SJSA1 (cell line): ENCODE results near the gene KCNC1. TPM values are rescaled to one million over a fixed set of nuclear protein-coding genes. Genes with fewer than 3 reads are reported as not detected.

ENCODE experiments used
- DNase-seq, 2 experiments: peaks; one replicate each; pipeline ENCODE4 v3.0.0-alpha.2; 2015 to 2020; ENCODE audit warnings: low spot score in 2 of 2, low read depth in 1 of 2
- H3K27ac ChIP-seq: fragments of 250-450 bp; sonication (Bioruptor Pico); 2 replicates; pipeline ENCODE4 v1.5.1; 2020; ENCODE audit warnings: mild to moderate bottlenecking, moderate library complexity
- H3K27me3 ChIP-seq: fragments of 250-450 bp; sonication (Bioruptor Pico); replicated peaks from 2 replicates; pipeline ENCODE4 v1.5.1; 2020; ENCODE audit warnings: mild to moderate bottlenecking, moderate library complexity
- H3K36me3 ChIP-seq: fragments of 250-450 bp; sonication (Bioruptor Pico); 2 replicates; pipeline ENCODE4 v1.5.1; 2020; ENCODE audit warnings: mild to moderate bottlenecking
- H3K4me1 ChIP-seq: fragments of 250-450 bp; sonication (Bioruptor Pico); replicated peaks from 2 replicates; pipeline ENCODE4 v1.6.1; 2021; ENCODE audit warnings: mild to moderate bottlenecking
- H3K4me3 ChIP-seq: fragments of 250-450 bp; sonication (Bioruptor Pico); 2 replicates; pipeline ENCODE4 v1.5.1; 2020; ENCODE audit warnings: mild to moderate bottlenecking
- H3K9me3 ChIP-seq: fragments of 250-450 bp; sonication (Bioruptor Pico); replicated peaks from 2 replicates; pipeline ENCODE4 v1.5.1; 2020; ENCODE audit warnings: mild to moderate bottlenecking
- total RNA-seq: library from RNA; depleted of rRNA; stranded (reverse); fragments of >200 nt; shearing (Covaris generic); gene quantifications from 2 replicates; pipeline ENCODE4 v1.2.3, GENCODE V29; 2014

KCNC1 gene
- total RNA-seq, 1 experiment from 2014 or later, result not detected

DNA sequence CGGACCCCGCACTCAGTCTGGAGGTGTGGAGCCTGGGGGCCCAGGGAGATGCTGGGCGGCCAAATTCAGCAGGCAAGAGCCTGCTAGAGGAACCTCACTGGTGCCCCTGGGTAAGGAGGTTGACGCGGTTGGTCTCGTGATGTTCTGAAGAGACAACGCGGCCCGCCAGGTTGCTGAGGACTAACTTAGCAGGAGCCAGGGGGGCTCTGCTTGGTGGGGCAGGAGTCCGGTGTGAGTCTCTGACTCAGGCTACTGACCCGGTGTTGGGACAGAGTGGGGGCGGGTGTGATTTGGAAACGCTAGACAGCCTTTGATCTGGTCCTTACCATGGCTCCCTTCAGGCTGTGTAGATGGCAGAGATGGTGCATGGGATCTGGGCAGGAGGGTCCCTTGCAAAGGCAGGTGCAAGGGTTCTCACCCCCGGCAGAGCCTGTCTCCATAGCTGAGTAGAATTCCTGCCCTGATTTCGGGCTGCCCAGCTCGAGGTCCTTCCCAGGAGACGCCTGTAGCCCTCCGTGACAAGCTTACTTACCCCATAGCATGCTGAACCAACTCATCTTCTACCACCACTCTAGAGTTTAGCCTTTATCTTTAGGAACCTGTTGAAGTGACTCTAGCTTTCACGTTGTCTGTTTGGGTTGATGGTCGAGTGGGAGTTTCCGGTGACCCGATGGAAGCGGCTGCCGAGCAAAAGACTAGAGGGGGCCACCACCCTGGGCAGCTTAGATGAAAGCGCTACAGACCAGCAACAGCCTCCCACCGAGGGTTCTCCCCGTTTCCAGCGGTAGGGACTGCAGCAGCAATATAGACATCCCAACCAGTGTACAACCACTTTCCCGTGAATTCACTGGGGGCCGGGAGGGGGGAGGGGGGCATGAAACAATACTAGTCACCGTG lies 38.4 kb downstream of the KCNC1 start:
- no peaks in the 10 kb centered on the region for H3K36me3 ChIP-seq
- no peak overlapping the region for H3K27ac ChIP-seq
- no peak for DNase-seq
- no peak overlapping the region for H3K4me3 ChIP-seq
- peaks cover 22% of the 10 kb centered on the region; the same call in 1 of the 2 replicates for H3K27me3 ChIP-seq
- no peaks in the 10 kb centered on the region for H3K9me3 ChIP-seq
- H3K4me1 ChIP-seq, result no peaks in the 10 kb centered on the region

DNA sequence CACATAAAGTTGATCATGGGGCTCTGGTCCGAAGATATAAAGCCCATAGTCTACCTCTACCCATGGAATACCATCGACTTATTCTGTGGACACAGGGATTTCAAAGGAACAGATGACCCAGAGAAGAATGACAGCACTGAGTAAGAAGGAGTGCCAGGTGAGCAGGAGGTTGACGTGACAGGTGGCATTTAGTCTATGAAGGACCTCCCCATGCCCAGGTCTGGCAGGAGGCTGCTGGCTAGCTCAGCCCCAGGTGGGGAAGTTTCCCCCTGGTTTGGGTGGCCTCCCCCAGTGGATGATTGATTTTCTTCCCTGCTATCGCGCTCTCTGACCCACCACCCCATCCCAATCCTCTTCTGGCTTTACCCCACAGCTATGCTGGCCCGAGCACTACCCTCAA lies 39.1 kb downstream of the KCNC1 start:
- Histone ChIP-seq H3K27ac (no peak overlapping the region), H3K4me3 (no peak overlapping the region), H3K9me3 (no peaks in the 10 kb centered on the region), H3K27me3 (peaks cover 22% of the 10 kb centered on the region; the same call in 1 of the 2 replicates), H3K36me3 (no peaks in the 10 kb centered on the region), H3K4me1 (no peaks in the 10 kb centered on the region)
- no peak for DNase-seq

DNA sequence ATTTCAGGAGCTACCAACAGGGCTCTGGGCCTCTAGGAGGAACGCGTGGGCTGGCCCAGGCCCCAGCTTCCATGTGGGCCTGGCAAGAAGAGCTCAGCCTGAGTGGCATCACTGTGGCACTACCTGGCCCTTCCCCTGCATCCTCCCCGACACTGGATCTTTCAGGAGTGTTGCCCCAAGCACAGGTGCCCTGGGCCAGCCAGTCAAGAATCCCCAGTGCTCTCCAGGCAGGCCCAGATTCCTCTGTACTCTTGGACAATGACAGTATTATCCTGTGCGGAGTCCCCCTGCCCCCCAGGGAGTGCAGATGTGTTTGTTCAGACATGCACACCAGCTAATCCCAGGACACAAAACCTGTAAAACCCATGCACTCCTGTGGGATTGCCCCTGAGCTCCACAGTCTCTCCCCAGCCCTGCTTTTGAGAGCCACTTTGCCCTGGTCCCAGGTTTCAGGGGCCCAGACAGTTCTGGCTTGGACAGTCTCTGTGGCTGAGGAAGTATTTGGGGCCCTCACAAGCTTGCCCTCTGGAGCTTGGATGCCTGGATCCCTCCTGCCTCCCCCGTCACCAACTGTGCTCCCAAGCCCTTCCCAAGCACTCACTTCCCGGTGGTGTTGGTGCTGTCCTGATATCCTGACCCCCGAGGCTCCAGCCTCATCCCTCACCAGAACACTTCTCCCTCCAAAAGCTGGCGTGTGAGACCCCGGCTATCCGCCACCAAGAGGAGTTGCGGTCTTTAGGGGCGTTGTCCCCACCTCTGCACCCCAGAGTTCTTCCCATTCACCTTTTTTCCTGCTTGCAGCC lies 39.9 kb downstream of the KCNC1 start:
- DNase-seq, result no peak
- no peaks in the 10 kb centered on the region for H3K36me3 ChIP-seq
- no peak overlapping the region for H3K4me3 ChIP-seq
- H3K4me1 ChIP-seq, result no peaks in the 10 kb centered on the region
- H3K9me3 ChIP-seq, result no peaks in the 10 kb centered on the region
- peaks cover 22% of the 10 kb centered on the region; the same call in 1 of the 2 replicates for H3K27me3 ChIP-seq
- H3K27ac ChIP-seq, result no peak overlapping the region

DNA sequence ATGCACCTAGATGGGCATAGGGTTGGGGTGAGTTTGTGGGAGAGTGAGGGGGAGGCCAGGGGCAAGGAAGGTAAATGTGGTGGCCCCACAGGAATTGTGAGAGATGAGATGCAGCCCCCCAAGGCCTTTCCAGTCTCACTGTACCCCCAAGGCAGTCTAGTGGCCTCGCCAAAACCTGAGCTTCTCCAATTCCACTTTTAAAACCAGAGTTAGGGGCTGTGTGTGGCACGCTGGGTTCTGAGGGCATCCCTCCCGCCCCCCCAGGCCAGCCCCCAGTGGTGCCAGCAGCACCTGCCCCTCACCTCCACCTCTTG lies 40.4 kb downstream of the KCNC1 start:
- no peaks in the 10 kb centered on the region for H3K9me3 ChIP-seq
- H3K36me3 ChIP-seq, result no peaks in the 10 kb centered on the region
- peaks cover 22% of the 10 kb centered on the region; the same call in 1 of the 2 replicates for H3K27me3 ChIP-seq
- no peak for DNase-seq
- no peak overlapping the region for H3K4me3 ChIP-seq
- H3K4me1 ChIP-seq, result no peaks in the 10 kb centered on the region
- no peak overlapping the region for H3K27ac ChIP-seq

DNA sequence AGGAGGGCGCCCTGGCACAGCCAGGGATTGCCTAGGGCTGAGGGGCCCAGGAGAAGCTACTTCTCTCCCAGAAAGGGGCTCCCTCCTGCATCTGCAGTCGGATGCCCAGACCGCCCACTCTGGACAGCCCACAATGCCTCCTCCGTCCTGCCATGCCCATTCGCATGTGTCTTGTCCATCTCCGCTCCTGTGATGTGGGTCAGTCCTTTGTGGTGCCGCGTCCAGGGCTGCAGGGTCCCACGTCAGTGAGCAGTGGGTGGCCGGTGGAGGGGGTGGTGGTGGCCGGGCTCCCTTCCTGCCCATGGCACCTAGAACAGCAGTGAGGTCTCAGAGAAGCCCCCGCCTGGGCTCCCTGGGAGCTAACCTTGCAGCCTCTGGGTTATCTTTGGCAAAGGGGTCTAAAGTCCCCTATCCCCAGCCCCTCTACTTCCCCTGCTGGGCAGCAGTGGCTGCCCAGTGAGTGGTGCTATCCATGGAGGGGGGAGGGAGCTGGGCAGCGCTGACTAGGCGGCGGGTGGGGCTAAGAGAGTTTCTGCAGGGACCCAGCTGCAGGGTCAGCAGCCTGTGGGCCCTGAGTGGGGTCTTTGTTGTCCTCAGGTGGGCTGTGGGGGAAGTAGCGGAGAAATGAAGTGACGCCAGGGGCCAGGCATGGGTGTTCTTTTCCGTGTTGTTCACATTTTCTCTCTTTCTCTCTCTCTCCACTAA lies 41.1 kb downstream of the KCNC1 start:
- Histone ChIP-seq H3K4me1 (no peaks in the 10 kb centered on the region), H3K27ac (no peak overlapping the region), H3K36me3 (no peaks in the 10 kb centered on the region), H3K27me3 (peaks cover 21% of the 10 kb centered on the region; the same call in 1 of the 2 replicates), H3K4me3 (no peak overlapping the region), H3K9me3 (no peaks in the 10 kb centered on the region)
- DNase-seq, result no peak

DNA sequence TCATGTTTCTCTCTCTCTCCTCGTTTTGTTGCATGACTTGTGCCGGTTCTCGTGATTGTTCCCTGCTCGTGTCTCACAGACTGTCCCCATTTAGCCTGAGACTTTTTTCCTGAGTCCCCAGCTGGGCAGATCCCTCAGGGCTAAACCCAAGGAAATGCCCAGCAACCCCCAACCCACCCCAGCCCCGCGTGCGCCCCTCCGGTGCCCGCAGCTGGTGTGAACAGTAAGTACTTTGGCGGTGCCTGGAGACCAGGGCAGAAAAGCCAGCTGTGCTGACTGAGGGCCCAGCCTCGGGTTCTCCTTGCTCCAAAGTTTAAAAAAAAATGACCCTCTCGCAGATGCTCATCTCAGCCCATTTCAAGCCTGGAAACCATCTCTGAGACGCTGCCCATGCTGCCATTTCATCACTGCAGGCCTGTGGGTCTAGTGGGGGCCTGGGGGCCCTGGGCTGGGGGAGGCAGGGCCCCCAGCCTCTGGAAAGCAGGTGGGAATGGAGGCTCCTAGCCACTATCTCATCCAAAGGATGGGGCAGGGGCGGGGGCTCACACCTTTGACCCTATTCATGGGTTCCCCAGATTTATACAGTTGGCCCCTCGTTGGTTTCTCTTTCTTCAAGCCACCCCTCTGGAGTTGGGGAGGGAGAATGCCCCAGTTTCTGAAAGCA lies 41.8 kb downstream of the KCNC1 start:
- DNase-seq, result no peak
- Histone ChIP-seq H3K27ac (no peak overlapping the region), H3K4me3 (no peak overlapping the region), H3K27me3 (peaks cover 19% of the 10 kb centered on the region; the same call in 1 of the 2 replicates), H3K9me3 (no peaks in the 10 kb centered on the region), H3K4me1 (no peaks in the 10 kb centered on the region), H3K36me3 (no peaks in the 10 kb centered on the region)

DNA sequence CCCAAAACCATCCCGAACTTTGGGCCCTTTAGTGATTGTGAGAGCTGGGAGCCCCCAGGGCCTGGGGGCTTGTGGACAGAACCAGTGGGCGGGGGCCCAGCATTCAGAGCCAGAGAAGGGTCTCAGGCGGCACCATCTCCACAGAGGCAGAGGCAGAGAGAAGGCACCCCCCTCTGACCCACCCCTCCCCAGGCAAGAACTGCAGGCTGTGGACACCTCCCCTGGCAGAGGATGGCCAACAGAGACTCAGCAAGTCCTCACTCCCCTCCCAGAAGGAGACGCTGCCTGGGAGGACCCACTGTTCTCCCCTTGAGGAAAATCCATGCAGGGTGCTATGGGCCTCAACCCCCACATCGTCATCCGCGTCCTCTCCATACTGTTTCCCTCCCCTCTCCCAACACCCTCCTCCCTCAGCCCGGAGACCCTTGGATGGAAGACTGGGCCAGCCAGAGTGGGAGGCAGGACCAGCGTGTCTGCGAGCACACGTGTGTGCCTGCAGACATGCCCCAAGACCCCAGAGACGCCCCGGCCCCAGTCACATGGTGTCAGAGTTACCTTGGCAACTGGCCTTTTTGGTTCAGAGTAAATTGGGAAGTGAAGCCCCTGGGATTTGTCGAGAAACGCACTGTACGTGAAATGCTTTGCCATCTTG lies 42.6 kb downstream of the KCNC1 start:
- Histone ChIP-seq H3K27me3 (peaks cover 19% of the 10 kb centered on the region), H3K27ac (no peak overlapping the region), H3K4me1 (no peaks in the 10 kb centered on the region), H3K36me3 (no peaks in the 10 kb centered on the region), H3K4me3 (no peak overlapping the region), H3K9me3 (no peaks in the 10 kb centered on the region)
- DNase-seq, result no peak

DNA sequence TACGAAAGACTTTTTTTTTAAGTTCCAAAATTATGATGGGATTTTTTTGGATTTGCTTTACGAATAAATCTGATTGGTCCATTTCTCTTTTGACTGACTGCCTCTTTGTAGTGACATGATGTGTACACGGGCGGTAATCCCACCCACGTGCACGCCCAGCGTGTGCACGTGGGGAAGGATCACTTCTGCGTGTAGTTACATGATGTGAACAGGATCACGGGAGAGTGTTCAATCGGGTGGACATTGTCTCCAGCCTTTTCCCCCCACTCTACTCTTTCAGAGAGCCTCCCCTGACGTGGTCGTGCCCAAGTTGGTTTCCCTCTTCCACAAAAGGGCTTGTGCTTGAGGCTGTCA lies 43.1 kb downstream of the KCNC1 start:
- DNase-seq, result no peak
- Histone ChIP-seq H3K36me3 (no peaks in the 10 kb centered on the region), H3K4me3 (no peak overlapping the region), H3K4me1 (no peaks in the 10 kb centered on the region), H3K27me3 (peaks cover 19% of the 10 kb centered on the region), H3K27ac (no peak overlapping the region), H3K9me3 (no peaks in the 10 kb centered on the region)

DNA sequence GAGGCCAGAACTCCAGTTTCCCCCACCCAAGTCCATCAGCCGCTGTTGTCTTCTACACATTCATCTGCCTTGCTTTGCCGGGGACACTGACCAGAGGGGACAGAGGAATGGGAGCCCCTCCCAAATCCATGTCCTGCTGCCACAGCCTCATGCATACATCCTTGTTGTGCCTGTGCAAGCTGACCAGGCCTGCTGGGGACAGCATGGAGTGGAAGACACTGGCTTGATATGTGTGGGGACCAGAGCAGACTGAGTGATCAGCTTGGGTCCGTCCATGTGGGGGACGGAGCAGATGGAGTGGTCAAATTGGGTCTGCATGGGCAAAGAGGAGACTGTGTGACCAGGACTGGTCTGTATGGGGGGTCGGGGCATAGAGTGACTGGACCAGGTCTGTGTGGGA lies 43.8 kb downstream of the KCNC1 start:
- no peak for DNase-seq
- no peak overlapping the region for H3K4me3 ChIP-seq
- H3K9me3 ChIP-seq, result no peaks in the 10 kb centered on the region
- H3K27me3 ChIP-seq, result peaks cover 19% of the 10 kb centered on the region
- H3K4me1 ChIP-seq, result no peaks in the 10 kb centered on the region
- no peaks in the 10 kb centered on the region for H3K36me3 ChIP-seq
- no peak overlapping the region for H3K27ac ChIP-seq

DNA sequence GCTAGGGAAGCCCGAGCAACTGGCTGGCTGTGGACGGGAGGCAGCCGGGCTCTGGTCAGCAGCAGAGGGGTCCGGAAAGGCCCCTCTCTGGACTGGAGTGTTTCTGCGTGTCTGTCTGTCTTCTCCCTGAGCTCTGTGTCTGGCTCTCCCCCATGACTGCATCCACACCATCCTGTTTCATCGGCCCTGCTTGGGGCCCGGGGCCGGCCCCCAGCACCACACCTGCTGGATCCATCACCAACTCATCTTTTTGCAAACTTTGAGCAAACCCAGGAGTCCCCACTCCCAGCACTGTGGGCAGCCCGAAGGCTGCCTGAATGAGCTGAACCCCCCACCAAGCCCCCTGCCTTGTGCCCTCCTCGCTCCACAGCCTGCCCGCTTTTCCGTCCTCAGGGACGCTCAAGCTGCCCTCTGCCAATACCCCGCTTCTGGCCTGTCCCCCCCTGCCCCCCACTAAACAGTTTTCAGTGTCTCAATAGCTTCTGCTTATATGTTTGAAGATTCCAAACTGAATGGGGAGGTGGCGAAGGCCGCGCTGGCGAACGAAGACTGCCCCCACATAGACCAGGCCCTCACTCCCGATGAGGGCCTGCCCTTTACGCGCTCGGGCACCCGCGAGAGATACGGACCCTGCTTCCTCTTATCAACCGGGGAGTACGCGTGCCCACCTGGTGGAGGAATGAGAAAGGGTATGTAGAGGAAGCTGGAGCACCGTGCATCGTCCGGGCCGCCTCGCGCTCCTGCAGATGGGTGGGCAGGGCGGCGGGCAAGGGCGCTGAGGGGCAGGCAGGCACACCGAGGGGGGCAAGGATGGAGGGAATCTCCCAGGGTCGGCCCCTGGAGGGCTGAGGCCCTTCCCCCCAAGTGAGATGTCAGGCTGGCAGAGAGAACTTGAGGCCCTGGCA lies 44.6 kb downstream of the KCNC1 start:
- Histone ChIP-seq H3K9me3 (no peaks in the 10 kb centered on the region), H3K27me3 (peaks cover 15% of the 10 kb centered on the region), H3K4me3 (no peak overlapping the region), H3K36me3 (no peaks in the 10 kb centered on the region), H3K27ac (no peak overlapping the region), H3K4me1 (no peaks in the 10 kb centered on the region)
- DNase-seq, result no peak

DNA sequence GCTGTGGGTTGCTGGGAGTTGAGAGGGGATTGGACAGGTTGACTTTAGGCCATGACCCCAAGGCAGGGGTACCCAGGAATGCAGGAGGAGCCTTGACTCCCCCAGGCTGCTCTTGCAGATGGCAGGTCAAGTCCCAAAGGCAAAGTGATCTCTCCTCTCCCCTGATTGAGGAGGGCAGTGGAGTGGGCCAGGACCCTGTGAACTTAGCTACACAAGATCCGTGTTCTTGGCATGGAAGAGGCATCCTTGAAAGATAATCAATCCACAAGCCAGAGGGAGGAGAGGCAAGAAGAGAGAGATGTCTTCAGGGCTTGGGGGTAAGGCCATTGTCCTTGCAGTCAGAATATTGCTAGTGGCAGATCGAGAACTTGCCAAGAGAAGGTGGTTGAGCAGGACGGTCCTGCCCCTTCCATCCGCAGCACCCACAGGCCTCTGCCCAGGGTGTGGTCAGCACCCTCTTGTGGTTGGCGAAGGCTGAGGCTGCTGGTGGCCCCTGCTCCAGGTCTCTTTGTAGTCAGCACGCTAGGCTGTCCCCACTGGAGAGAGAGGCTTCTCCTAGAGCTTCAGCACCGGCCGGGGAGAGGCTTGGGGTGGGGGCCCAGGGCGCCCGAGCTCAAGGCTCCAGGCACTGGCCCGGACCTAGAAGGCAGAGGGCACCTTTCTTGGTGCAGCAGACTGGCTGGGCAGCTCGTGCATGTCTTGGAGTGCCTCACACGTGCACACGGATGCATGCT lies 45.4 kb downstream of the KCNC1 start:
- H3K27me3 ChIP-seq, result peaks cover 9% of the 10 kb centered on the region
- DNase-seq, result no peak
- H3K27ac ChIP-seq, result no peak overlapping the region
- no peaks in the 10 kb centered on the region for H3K36me3 ChIP-seq
- no peaks in the 10 kb centered on the region for H3K4me1 ChIP-seq
- no peak overlapping the region for H3K4me3 ChIP-seq
- H3K9me3 ChIP-seq, result no peaks in the 10 kb centered on the region

DNA sequence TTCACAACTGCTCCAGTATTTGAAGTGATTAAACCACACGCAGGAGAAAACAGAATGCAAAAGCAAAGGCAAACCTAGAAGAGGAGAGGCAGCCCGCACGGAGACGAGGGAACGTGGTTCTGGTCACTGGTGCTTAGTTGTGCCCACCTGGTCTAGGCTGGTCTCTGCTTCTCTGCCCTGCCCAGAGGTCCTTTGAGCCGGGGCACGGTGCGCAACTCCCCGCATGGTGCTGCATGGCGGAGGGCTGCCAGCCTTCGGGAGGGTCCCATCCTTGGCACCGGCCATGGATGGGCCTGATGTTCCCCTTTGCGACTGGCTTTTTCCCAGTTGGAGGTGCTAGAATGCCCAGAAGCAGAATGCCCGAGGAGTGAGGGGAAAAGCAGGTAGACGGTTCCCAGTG lies 46.1 kb downstream of the KCNC1 start:
- Histone ChIP-seq H3K9me3 (no peaks in the 10 kb centered on the region), H3K27me3 (peaks cover 9% of the 10 kb centered on the region), H3K36me3 (no peaks in the 10 kb centered on the region), H3K4me1 (no peaks in the 10 kb centered on the region), H3K4me3 (no peak overlapping the region), H3K27ac (no peak overlapping the region)
- DNase-seq, result no peak
